Common myeloid progenitor, CD34-positive (primary cell): ENCODE measurements around the gene CRLF2.
"Not testable (repeated sequence)": the region's sequence is repeated elsewhere in the genome, so short reads cannot be mapped to it uniquely, and the experiment has no call there.

ENCODE experiments used
- CTCF ChIA-PET: fragments of 350-600 bp; sonication (Branson Sonifier 250); formaldehyde crosslinking; loops from one replicate; lab custom pipeline; 2021; ENCODE audit warnings: antibody characterized with exemption; lab: Charles Lee
- POLR2A ChIA-PET: fragments of 350-600 bp; sonication (Branson Sonifier 250); formaldehyde crosslinking; loops from one replicate; lab custom pipeline; 2021; ENCODE audit warnings: antibody characterized with exemption; lab: Charles Lee
- DNase-seq, 3 donors: peaks; one replicate each; pipeline versions ENCODE4 v3.0.0 to v3.0.0-alpha.2; 2013
- H3K27ac ChIP-seq, 2 experiments: 1 replicate in 1 of 2; 2 replicates in 1 of 2; pipeline ENCODE4 v1.7.0; 2013; ENCODE audit warnings: inconsistent platforms in 2 of 2, low read length in 2 of 2, mild to moderate bottlenecking in 2 of 2, low read depth in 1 of 2, moderate library complexity in 1 of 2; ENCODE audit not compliant: severe bottlenecking in 2 of 2, insufficient read depth in 1 of 2, poor library complexity in 1 of 2
- H3K27me3 ChIP-seq, 5 experiments: replicated peaks in 2 of 5; 1 replicate in 3 of 5; 2 replicates in 2 of 5; pipeline versions ENCODE4 v1.6.1 to v1.7.0; 2013; ENCODE audit warnings: low read length in 4 of 5, mild to moderate bottlenecking in 2 of 5, moderate library complexity in 2 of 5, inconsistent platforms in 1 of 5; ENCODE audit not compliant: insufficient read depth in 5 of 5, control insufficient read depth in 4 of 5
- H3K36me3 ChIP-seq, 4 experiments: 1 replicate in 2 of 4; 2 replicates in 2 of 4; pipeline versions ENCODE4 v1.6.1 to v1.7.0; 2013; ENCODE audit warnings: low read length in 3 of 4, control low read depth in 1 of 4, mild to moderate bottlenecking in 1 of 4; ENCODE audit not compliant: control insufficient read depth in 4 of 4, insufficient read depth in 4 of 4
- H3K4me1 ChIP-seq, 4 experiments: 1 replicate in 3 of 4; 2 replicates in 1 of 4; pipeline versions ENCODE4 v1.6.1 to v1.7.1; 2013; ENCODE audit warnings: low read length in 3 of 4, mild to moderate bottlenecking in 3 of 4, control low read depth in 1 of 4, inconsistent platforms in 1 of 4, moderate library complexity in 1 of 4; ENCODE audit not compliant: control insufficient read depth in 4 of 4, insufficient read depth in 4 of 4; ENCODE audit errors: control extremely low read depth in 1 of 4
- H3K4me3 ChIP-seq, 7 experiments: 1 replicate in 4 of 7; 2 replicates in 3 of 7; pipeline versions ENCODE4 v1.5.1 to v1.7.0; 2013; ENCODE audit warnings: mild to moderate bottlenecking in 7 of 7, low read length in 6 of 7, moderate library complexity in 6 of 7, inconsistent platforms in 2 of 7, low read depth in 2 of 7, control low read depth in 1 of 7; ENCODE audit not compliant: insufficient read depth in 4 of 7, control insufficient read depth in 1 of 7; ENCODE audit errors: extremely low read depth in 1 of 7
- H3K9me3 ChIP-seq, 5 experiments: 1 replicate in 4 of 5; 2 replicates in 1 of 5; pipeline versions ENCODE4 v1.6.1 to v1.7.1; 2013; ENCODE audit warnings: low read length in 4 of 5, mild to moderate bottlenecking in 2 of 5, inconsistent platforms in 1 of 5, low read depth in 1 of 5, moderate library complexity in 1 of 5; ENCODE audit not compliant: control insufficient read depth in 4 of 5, insufficient read depth in 2 of 5; ENCODE audit errors: control extremely low read depth in 1 of 5
- WGBS: methylation state at CpG from one replicate; pipeline ENCODE4 v1.1.5; 2013; ENCODE audit not compliant: insufficient coverage; 5-methylcytosine and 5-hydroxymethylcytosine counted together

CRLF2 gene

DNA sequence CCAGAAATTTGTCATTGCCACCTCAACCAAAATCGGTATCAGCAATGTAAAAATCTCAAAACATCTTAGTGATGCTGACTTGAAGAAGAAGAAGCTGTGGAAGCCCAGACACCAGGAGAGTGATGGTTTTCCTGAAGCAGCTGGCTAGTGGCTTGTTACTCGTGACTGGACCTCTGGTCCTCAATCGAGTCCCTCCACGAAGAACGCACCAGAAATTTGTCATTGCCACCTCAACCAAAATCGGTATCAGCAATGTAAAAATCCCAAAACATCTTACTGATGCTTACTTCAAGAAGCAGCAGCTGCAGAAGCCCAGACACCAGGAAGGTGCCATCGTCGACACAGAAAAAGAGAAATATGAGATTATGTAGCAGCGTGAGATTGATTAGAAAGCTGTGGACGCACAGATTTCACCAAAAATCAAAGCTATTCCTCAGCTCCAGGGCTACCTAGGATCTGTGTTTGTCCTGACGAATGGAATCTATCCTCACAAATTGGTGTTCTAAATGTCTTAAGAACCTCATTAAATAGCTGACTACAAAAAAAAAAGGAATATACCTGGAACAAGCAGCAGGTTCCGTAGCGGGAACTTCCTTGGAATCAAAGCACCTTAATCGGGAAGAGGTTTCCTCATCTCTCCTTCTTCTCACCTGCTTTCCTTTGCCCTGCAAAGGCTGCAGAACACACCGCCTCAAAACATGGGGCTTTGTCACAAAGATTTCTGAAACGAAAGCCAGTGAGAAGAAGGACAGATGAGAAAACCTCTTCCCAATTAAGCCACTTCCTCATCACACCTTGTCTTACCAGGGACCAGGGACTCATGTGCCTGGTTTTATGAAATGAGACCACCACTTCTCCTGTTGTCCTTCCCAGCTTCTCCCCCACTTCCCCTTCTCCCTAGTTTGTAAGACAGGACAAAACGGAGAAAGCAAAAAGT, 37.6 kb downstream of the CRLF2 start:
- CTCF ChIA-PET, H3K27ac ChIP-seq, H3K9me3 ChIP-seq, H3K4me3 ChIP-seq, H3K36me3 ChIP-seq, POLR2A ChIA-PET, H3K27me3 ChIP-seq, H3K4me1 ChIP-seq: not testable (repeated sequence)
- peak in 2 of 3 donors; percentile 50 to 78 for DNase-seq
- 94% methylated on average over 10 of the region's 17 CpGs for WGBS

- POLR2A ChIA-PET = not testable (repeated sequence)
Observed at GRCh38 chrX:1173435-1173834, 39.0 kb downstream of the CRLF2 start.

GRCh38 chrX:1172496-1172895, 40.0 kb downstream of the CRLF2 start:
- DNase-seq = no peak
- CTCF ChIA-PET = no interaction called here

More at GRCh38 chrX:1173435-1173834, 39.0 kb downstream of the CRLF2 start:
- H3K4me3 ChIP-seq, DNase-seq, H3K27ac ChIP-seq, H3K27me3 ChIP-seq, H3K9me3 ChIP-seq, H3K36me3 ChIP-seq, H3K4me1 ChIP-seq, CTCF ChIA-PET: not testable (repeated sequence)
- 89% methylated on average over 15 of the region's 22 CpGs for WGBS

DNA sequence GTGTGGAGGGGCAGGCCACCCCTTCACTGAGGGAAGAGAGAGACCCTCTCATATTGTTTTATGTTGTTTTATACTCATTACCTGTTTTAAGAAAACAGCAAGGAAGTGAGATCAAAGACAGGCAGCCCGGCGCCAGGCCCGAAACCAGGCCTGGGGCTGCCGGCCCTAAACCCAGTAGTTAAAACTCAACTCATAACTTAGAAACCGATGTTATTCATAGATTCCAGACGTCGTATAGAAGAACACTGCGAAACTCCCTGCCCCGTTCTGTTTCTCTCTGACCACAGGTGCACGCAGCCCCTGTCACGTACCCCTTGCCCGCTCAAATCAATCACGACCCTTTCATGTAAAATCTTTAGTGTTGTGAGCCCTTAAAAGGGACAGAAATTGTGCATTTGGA, 40.5 kb downstream of the CRLF2 start:
- H3K36me3 ChIP-seq, POLR2A ChIA-PET, DNase-seq, H3K4me3 ChIP-seq, H3K27me3 ChIP-seq, H3K27ac ChIP-seq, CTCF ChIA-PET, H3K9me3 ChIP-seq: not testable (repeated sequence)
- WGBS = 96% methylated on average over 11 of the region's 13 CpGs
- H3K4me1 ChIP-seq = peaks cover 0 to 20% (median 15%) of the 10 kb centered on the region in 4 experiments

More at GRCh38 chrX:1172496-1172895, 40.0 kb downstream of the CRLF2 start:
- Histone ChIP-seq H3K27ac (no peak overlapping the region), H3K4me3 (no peak overlapping the region), H3K9me3 (no peaks in the 10 kb centered on the region), H3K36me3 (no peaks in the 10 kb centered on the region), H3K4me1 (peaks cover 0 to 16% (median 11%) of the 10 kb centered on the region in 4 experiments), H3K27me3 (no peaks in the 10 kb centered on the region)
- POLR2A ChIA-PET = no interaction called here
- 56% methylated on average over 10 of the region's 13 CpGs for WGBS

DNA sequence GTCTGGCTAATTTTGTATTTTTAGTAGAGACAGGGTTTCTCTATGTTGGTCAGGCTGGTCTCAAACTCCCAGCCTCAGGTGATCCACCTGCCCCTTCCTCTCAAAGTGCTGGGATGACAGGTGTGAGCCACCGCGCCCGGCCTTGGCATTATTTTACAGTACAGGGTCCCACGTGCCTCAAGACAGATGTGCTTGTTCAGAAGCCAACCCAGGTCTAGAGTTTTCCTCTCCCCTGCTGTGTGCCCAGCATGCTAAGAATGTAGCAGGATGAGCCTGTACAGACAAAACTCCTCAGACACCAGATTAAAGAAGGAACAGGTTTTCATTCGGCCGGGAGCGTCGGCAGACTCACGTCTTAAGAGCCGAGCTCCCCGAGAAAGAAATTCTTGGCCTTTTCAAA, 42.2 kb downstream of the CRLF2 start:
- 92% methylated on average over 11 of the region's 11 CpGs for WGBS
- peaks cover 2 to 29% (median 22%) of the 10 kb centered on the region in 4 experiments for H3K4me1 ChIP-seq
- H3K27ac ChIP-seq = no peak overlapping the region
- CTCF ChIA-PET = no interaction called here
- H3K9me3 ChIP-seq = no peaks in the 10 kb centered on the region
- DNase-seq = no peak
- no peak overlapping the region for H3K4me3 ChIP-seq
- no peaks in the 10 kb centered on the region for H3K27me3 ChIP-seq
- POLR2A ChIA-PET = no interaction called here
- no peaks in the 10 kb centered on the region for H3K36me3 ChIP-seq

- no peaks in the 10 kb centered on the region for H3K27me3 ChIP-seq
- no peak overlapping the region for H3K27ac ChIP-seq
- peak in 1 of 3 donors; percentile 52 for DNase-seq
- 93% methylated on average over 5 of the region's 7 CpGs for WGBS
- POLR2A ChIA-PET = no interaction called here
- no peaks in the 10 kb centered on the region for H3K36me3 ChIP-seq
- CTCF ChIA-PET = no interaction called here
- no peak overlapping the region for H3K4me3 ChIP-seq
- peaks cover 2 to 33% (median 26%) of the 10 kb centered on the region in 4 experiments for H3K4me1 ChIP-seq
- no peaks in the 10 kb centered on the region for H3K9me3 ChIP-seq
Observed at GRCh38 chrX:1169189-1169588, 43.3 kb downstream of the CRLF2 start.

- H3K4me3 ChIP-seq = peak overlapping the region in 2 of 7 experiments; percentile 8 to 28
- DNase-seq = no peak
- no peaks in the 10 kb centered on the region for H3K27me3 ChIP-seq
- peaks cover 2 to 42% (median 28%) of the 10 kb centered on the region in 4 experiments for H3K4me1 ChIP-seq
- 86% methylated on average over 2 of the region's 3 CpGs for WGBS
- CTCF ChIA-PET = no interaction called here
- no peaks in the 10 kb centered on the region for H3K9me3 ChIP-seq
- POLR2A ChIA-PET = no interaction called here
- H3K36me3 ChIP-seq = no peaks in the 10 kb centered on the region
- H3K27ac ChIP-seq = peak overlapping the region in 1 of 2 experiments; percentile 49
Observed at GRCh38 chrX:1167918-1168481, 44.4 kb downstream of the CRLF2 start.
